ENCODE results near the gene ATP9A.

The ATP9A gene

GRCh38 chr20:51735728-51736600 is 32.2 kb downstream of the ATP9A start:
- TF ChIP-seq CTCF (IDR thresholded peaks at IDR 0.05; ENCODE audit: extremely low read depth, missing control alignments): no peak
- DNase-seq (ENCODE audit: low spot score): no peak

- DNase-seq (ENCODE audit: low spot score): no peak
- no peak for TF ChIP-seq CTCF (IDR thresholded peaks at IDR 0.05; ENCODE audit: extremely low read depth, missing control alignments)
Observed at GRCh38 chr20:51734876-51735720, 33.1 kb downstream of the ATP9A start.

GRCh38 chr20:51733070-51733469 is 35.1 kb downstream of the ATP9A start:
- TF ChIP-seq CTCF (IDR thresholded peaks at IDR 0.05; ENCODE audit: extremely low read depth, missing control alignments): no peak
- no peak for DNase-seq (ENCODE audit: low spot score)

GRCh38 chr20:51732096-51732791 is 35.9 kb downstream of the ATP9A start:
- no peak for TF ChIP-seq CTCF (IDR thresholded peaks at IDR 0.05; ENCODE audit: extremely low read depth, missing control alignments)
- no peak for DNase-seq (ENCODE audit: low spot score)

- no peak for DNase-seq (ENCODE audit: low spot score)
- no peak for TF ChIP-seq CTCF (IDR thresholded peaks at IDR 0.05; ENCODE audit: extremely low read depth, missing control alignments)
Observed at GRCh38 chr20:51731731-51732095, 36.5 kb downstream of the ATP9A start.

- no peak for TF ChIP-seq CTCF (IDR thresholded peaks at IDR 0.05; ENCODE audit: extremely low read depth, missing control alignments)
- no peak for DNase-seq (ENCODE audit: low spot score)
Observed at GRCh38 chr20:51729771-51730170, 38.4 kb downstream of the ATP9A start.

Measured in GM20000 (cell line).